GM12872 (cell line): ENCODE data around the gene RASA1.

Experiments
- CTCF ChIP-seq: IDR thresholded peaks from 3 replicates; pipeline ENCODE4 v1.5.1; 2011; ENCODE audit warnings: low read depth, mild to moderate bottlenecking, low read length, moderate library complexity; ENCODE audit not compliant: insufficient read depth

Gene RASA1

GRCh38 chr5:87368601-87369000, 100.9 kb downstream of the RASA1 start:
- no peak for TF ChIP-seq CTCF

GRCh38 chr5:87369431-87369830, 101.7 kb downstream of the RASA1 start:
- TF ChIP-seq CTCF: no peak

GRCh38 chr5:87372705-87373104, 105.0 kb downstream of the RASA1 start:
- TF ChIP-seq CTCF: no peak

- TF ChIP-seq CTCF: no peak
These were observed 114.5 kb downstream of the RASA1 start for GRCh38 chr5:87382224-87382623.

- no peak for TF ChIP-seq CTCF
These were observed 115.5 kb downstream of the RASA1 start for GRCh38 chr5:87383216-87383615.

GRCh38 chr5:87385802-87386201, 118.1 kb downstream of the RASA1 start:
- TF ChIP-seq CTCF: no peak

GRCh38 chr5:87388129-87388528, 120.4 kb downstream of the RASA1 start:
- TF ChIP-seq CTCF: no peak

- no peak for TF ChIP-seq CTCF
These were observed 121.8 kb downstream of the RASA1 start for GRCh38 chr5:87389296-87390034.
